LNCaP clone FGC (cell line): Measurements from ENCODE around the gene MRPS15.

Experiments
- DNase-seq: peaks from one replicate; pipeline ENCODE4 v3.0.0-alpha.2; 2011; ENCODE audit warnings: low read depth
- H3K4me3 ChIP-seq: 2 replicates; pipeline ENCODE4 v1.5.1; 2011; ENCODE audit warnings: mild to moderate bottlenecking, low read depth, low read length, control low read depth
- CTCF ChIP-seq: IDR thresholded peaks from 2 replicates; pipeline ENCODE4 v1.5.1; 2012; ENCODE audit warnings: mild to moderate bottlenecking; ENCODE audit not compliant: control insufficient read depth, insufficient read depth; ENCODE audit errors: extremely low read depth

MRPS15 gene

DNA sequence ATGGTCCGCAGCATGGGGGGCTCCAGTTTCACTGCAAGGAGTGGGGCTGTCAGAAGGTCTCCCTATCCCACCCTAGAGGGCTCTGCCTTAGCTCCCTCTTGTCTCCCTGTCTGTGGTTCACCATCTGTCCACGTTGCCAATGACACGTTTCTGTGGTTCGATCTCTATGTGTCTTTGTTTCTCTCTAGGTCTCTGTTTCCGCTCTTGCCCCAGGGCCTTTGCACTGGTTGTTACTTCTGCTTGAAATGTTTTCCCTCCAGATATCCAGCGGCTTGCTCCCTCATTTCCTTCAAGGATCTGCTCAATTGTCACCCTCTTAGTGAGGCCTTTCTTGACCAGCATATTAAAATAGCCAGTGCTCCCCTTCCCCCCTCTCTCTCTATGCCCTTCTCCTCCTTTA lies 8.5 kb upstream of the MRPS15 start:
- no peak for DNase-seq
- no peak overlapping the region for H3K4me3 ChIP-seq
- TF ChIP-seq CTCF = no peak

GRCh38 chr1:36471830-36472641 lies 7.9 kb upstream of the MRPS15 start:
- no peak for DNase-seq
- no peak for TF ChIP-seq CTCF

DNA sequence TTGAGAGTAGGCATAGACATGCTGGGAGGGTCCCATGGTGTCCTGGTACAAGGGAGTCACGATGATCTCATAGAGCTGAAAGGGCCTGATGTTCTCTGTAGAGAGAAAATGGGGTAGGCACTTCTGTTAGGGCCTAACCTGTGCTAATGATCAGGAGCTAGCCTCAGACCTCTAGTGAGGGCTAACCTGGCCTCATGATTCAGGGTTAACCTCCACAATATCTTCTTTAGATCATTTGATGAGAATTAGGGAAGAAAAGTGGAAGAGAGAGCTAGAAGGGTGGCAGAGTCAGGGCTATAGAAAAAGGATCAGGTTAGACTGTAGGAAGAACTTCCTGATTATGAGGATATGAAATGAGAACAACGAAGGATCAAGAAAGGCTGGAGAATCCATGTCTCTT lies 5.0 kb upstream of the MRPS15 start:
- TF ChIP-seq CTCF = no peak
- DNase-seq = no peak
- no peak overlapping the region for H3K4me3 ChIP-seq

More at GRCh38 chr1:36471830-36472641, 7.9 kb upstream of the MRPS15 start:
- H3K4me3 ChIP-seq = no peak overlapping the region

- H3K4me3 ChIP-seq = no peak overlapping the region
- TF ChIP-seq CTCF = no peak
- DNase-seq = no peak
Observed at GRCh38 chr1:36467700-36468455, 3.7 kb upstream of the MRPS15 start.

GRCh38 chr1:36467027-36467410 lies 2.8 kb upstream of the MRPS15 start:
- DNase-seq = no peak
- H3K4me3 ChIP-seq = no peak overlapping the region
- TF ChIP-seq CTCF = no peak

DNA sequence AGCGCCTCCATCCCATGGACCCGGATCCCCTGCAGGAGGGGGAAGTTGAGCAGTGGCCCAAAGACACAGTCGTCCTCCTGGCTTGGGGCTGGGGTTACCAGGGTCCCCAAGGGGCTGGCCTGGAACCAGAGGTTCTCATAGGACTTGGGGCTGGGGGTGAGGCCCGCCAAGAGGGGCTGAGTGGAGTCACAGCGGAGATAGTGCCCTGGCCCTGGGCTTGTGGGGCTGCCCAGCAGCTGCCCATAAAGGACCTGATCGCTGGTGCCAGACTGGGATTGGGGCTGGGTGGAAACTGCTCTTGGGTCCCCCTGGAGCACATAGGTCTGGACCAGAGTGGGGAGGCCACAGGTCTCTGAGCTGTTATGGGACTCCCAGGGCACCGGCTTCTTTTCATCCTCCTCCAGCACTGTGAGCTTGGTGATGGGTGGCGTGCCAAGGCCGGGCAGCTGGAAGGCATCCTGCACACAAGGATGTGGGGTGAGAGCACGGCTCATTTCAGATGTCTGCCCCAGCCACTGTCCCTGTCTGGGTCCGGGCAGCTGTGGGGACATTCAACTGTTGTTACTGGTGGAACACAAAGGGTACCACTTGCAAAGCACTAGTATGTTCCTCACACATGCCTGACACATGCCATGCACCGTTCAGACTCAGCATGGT lies 2.3 kb upstream of the MRPS15 start:
- no peak for DNase-seq
- no peak for TF ChIP-seq CTCF
- no peak overlapping the region for H3K4me3 ChIP-seq
